GM18907 (cell line): ENCODE data around the gene PDE4A.
"Not testable (repeated sequence)": the region's sequence is repeated elsewhere in the genome, so short reads cannot be mapped to it uniquely, and the experiment has no call there.

Experiments used
- ATAC-seq: cut with Tn5 transposase; IDR thresholded peaks from one replicate; pipeline ENCODE4 v1.9.1; 2021; ENCODE audit warnings: mild to moderate bottlenecking, moderate library complexity; ENCODE audit not compliant: unreplicated experiment

The PDE4A gene

GRCh38 chr19:10403137-10404021, 17.0 kb upstream of the PDE4A start, which contains the start of gene CDC37:
Gene CDC37 (minus strand): TSS chr19:10403542. CDS start chr19:10403479, 63 bp downstream.
- ATAC-seq: peak; percentile 75

GRCh38 chr19:10404888-10405820, 15.2 kb upstream of the PDE4A start:
- ATAC-seq: no peak

GRCh38 chr19:10406191-10406590, 14.1 kb upstream of the PDE4A start:
- no peak for ATAC-seq

- no peak for ATAC-seq
Measured at GRCh38 chr19:10407096-10407495, 13.2 kb upstream of the PDE4A start.

- ATAC-seq: no peak
Measured at GRCh38 chr19:10408511-10409283, 11.6 kb upstream of the PDE4A start.

- not testable (repeated sequence) for ATAC-seq
Measured at GRCh38 chr19:10411224-10411623, 9.1 kb upstream of the PDE4A start.

GRCh38 chr19:10412257-10412977, 7.9 kb upstream of the PDE4A start:
- ATAC-seq: peak; percentile 64

GRCh38 chr19:10416083-10416379, 4.3 kb upstream of the PDE4A start:
- ATAC-seq: no peak

GRCh38 chr19:10416380-10417257, 3.7 kb upstream of the PDE4A start:
- peak; percentile 53 for ATAC-seq

- no peak for ATAC-seq
Measured at GRCh38 chr19:10417541-10418234, 2.6 kb upstream of the PDE4A start.

GRCh38 chr19:10418235-10418484, 2.2 kb upstream of the PDE4A start:
- ATAC-seq: no peak

- no peak for ATAC-seq
Measured at GRCh38 chr19:10418485-10419199, 1.7 kb upstream of the PDE4A start.

- no peak for ATAC-seq
Measured at GRCh38 chr19:10419200-10419645, 1.1 kb upstream of the PDE4A start.

- ATAC-seq: no peak
Measured at GRCh38 chr19:10419646-10420443, 493 bp upstream of the PDE4A start.

GRCh38 chr19:10421240-10422045, 1.1 kb downstream of the PDE4A start:
- ATAC-seq: no peak

GRCh38 chr19:10422046-10422461, 1.7 kb downstream of the PDE4A start:
- no peak for ATAC-seq

GRCh38 chr19:10422846-10423245, 2.5 kb downstream of the PDE4A start:
- ATAC-seq: no peak
